ENCODE measurements around the gene FAR2. TPM values are rescaled to one million over a fixed set of nuclear protein-coding genes. Genes with fewer than 3 reads are reported as not detected.

Gene FAR2
- total RNA-seq, 1 donor from 2014 or later: 3.9 TPM

DNA sequence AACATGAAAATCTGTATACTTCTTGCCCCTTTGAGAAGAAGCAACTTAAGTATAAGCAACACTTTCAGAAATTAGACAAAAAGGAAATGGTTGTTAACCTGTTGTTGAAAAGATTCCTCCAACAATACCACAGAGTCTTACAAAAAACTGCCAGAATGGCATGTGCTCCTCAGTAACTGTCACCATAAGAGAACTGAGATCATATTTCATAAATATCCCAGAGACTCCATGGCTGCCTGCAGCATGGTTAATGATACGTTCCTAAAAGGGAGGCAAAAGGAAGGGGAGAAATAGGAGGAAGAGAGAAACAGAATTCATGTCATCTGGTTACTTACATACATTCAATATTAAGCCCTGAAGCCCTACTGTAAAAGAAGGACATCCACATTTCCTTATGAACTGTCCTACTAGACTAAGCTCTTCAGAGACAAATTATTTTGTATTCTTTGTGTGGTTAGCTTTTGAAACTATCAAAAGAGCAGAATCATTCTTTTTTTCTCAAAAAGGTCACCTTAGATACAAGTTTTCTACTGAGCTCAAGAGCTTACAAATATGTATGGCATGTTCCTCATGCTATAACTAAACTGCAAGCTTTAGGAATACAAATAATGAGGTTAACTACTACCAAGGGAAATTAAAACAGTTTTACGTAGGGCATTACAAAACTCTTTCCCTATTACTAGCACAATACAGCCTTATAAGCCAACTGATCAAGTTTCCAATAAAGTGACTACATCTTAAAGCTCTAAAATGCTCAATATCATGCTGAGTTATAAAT is 194.1 kb downstream of the FAR2 start:
- Histone ChIP-seq H2AFZ (ENCODE audit: low read depth, low read length) (no peak overlapping the region), H3K79me2 (ENCODE audit: insufficient read depth, low read length) (no peaks in the 10 kb centered on the region), H3K4me1 (ENCODE audit: insufficient read depth, low read length) (no peaks in the 10 kb centered on the region), H3K9me3 (ENCODE audit: insufficient read depth, low read depth, low read length) (no peaks in the 10 kb centered on the region), H4K20me1 (ENCODE audit: insufficient read depth, low read length) (no peaks in the 10 kb centered on the region), H3K4me2 (ENCODE audit: low read length) (no peak overlapping the region), H3K36me3 (ENCODE audit: insufficient read depth, low read length) (peaks cover 20% of the 10 kb centered on the region), H3K27me3 (ENCODE audit: insufficient read depth, low read length) (no peaks in the 10 kb centered on the region), H3K9ac (ENCODE audit: low read length) (no peak overlapping the region), H3K27ac (ENCODE audit: low read depth, low read length) (no peak overlapping the region), H3K4me3 (ENCODE audit: insufficient read depth, low read depth, low read length) (no peak overlapping the region)
- peaks cover 7% of the 10 kb centered on the region for H3K36me3 Mint-ChIP-seq (ENCODE audit: low read depth, unreplicated experiment)
- FAIRE-seq (peak; percentile 26), DNase-seq (ENCODE audit: low read depth) (no peak)
- H3K27me3 Mint-ChIP-seq (ENCODE audit: low read depth, unreplicated experiment): no peaks in the 10 kb centered on the region
- H3K9me3 Mint-ChIP-seq (ENCODE audit: unreplicated experiment): no peaks in the 10 kb centered on the region
- no peak overlapping the region for H3K27ac Mint-ChIP-seq (ENCODE audit: unreplicated experiment)
- no peak for TF ChIP-seq CTCF (IDR thresholded peaks at IDR 0.05; ENCODE audit: insufficient read depth, low read depth, low read length)
- TF ChIP-seq EZH2 (IDR thresholded peaks at IDR 0.05; ENCODE audit: insufficient read depth, low read length): no peak
- H3K4me3 Mint-ChIP-seq (ENCODE audit: unreplicated experiment): no peak overlapping the region
- H3K4me1 Mint-ChIP-seq (ENCODE audit: low read depth, unreplicated experiment): no peaks in the 10 kb centered on the region

DNA sequence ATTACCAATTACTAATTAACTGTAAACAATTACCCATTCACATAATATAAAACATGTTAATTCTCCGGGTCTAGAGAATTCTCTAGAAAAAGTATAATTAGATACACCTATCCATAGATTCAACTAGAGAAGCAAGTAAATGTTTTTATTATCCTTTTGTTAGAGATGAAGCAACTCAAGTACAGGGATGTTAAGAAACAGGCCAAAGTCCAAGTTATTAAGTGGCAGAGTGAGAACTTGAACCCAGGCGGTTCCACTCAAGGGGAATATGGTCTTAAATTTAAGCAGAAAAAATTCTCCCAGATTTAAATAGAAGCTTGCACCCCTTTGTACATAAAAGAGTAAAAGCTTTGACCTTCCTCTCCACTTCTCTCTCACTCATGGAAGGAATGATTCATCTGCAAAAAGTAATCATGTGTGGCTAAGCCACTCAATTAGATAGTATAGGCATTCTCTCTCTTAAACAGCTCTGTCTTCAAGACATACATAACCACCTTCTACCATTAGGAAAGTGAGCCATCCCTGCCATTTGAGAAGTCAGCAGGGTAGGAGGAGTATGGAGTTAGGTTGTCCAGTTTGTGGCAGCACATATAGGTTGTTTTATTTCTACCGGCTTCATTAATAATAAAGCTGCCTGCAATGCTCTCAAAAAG is 197.8 kb downstream of the FAR2 start:
- no peaks in the 10 kb centered on the region for H3K4me1 Mint-ChIP-seq (ENCODE audit: low read depth, unreplicated experiment)
- Histone ChIP-seq H3K4me1 (ENCODE audit: insufficient read depth, low read length) (no peaks in the 10 kb centered on the region), H3K9me3 (ENCODE audit: insufficient read depth, low read depth, low read length) (no peaks in the 10 kb centered on the region), H3K79me2 (ENCODE audit: insufficient read depth, low read length) (no peaks in the 10 kb centered on the region), H3K27ac (ENCODE audit: low read depth, low read length) (no peak overlapping the region), H3K27me3 (ENCODE audit: insufficient read depth, low read length) (no peaks in the 10 kb centered on the region), H3K4me2 (ENCODE audit: low read length) (no peak overlapping the region), H2AFZ (ENCODE audit: low read depth, low read length) (no peak overlapping the region), H3K36me3 (ENCODE audit: insufficient read depth, low read length) (peaks cover 15% of the 10 kb centered on the region), H4K20me1 (ENCODE audit: insufficient read depth, low read length) (no peaks in the 10 kb centered on the region), H3K9ac (ENCODE audit: low read length) (no peak overlapping the region), H3K4me3 (ENCODE audit: insufficient read depth, low read depth, low read length) (no peak overlapping the region)
- no peaks in the 10 kb centered on the region for H3K27me3 Mint-ChIP-seq (ENCODE audit: low read depth, unreplicated experiment)
- no peaks in the 10 kb centered on the region for H3K9me3 Mint-ChIP-seq (ENCODE audit: unreplicated experiment)
- peak; percentile 36 for DNase-seq (ENCODE audit: low read depth)
- no peak overlapping the region for H3K4me3 Mint-ChIP-seq (ENCODE audit: unreplicated experiment)
- no peak for FAIRE-seq
- peaks cover 7% of the 10 kb centered on the region for H3K36me3 Mint-ChIP-seq (ENCODE audit: low read depth, unreplicated experiment)
- no peak for TF ChIP-seq CTCF (IDR thresholded peaks at IDR 0.05; ENCODE audit: insufficient read depth, low read depth, low read length)
- TF ChIP-seq EZH2 (IDR thresholded peaks at IDR 0.05; ENCODE audit: insufficient read depth, low read length): no peak
- H3K27ac Mint-ChIP-seq (ENCODE audit: unreplicated experiment): no peak overlapping the region

GRCh38 chr12:29350080-29350479 is 201.0 kb downstream of the FAR2 start:
- H3K27me3 Mint-ChIP-seq (ENCODE audit: low read depth, unreplicated experiment): no peaks in the 10 kb centered on the region
- Histone ChIP-seq H3K27ac (ENCODE audit: low read depth, low read length) (no peak overlapping the region), H4K20me1 (ENCODE audit: insufficient read depth, low read length) (no peaks in the 10 kb centered on the region), H3K9ac (ENCODE audit: low read length) (no peak overlapping the region), H3K4me2 (ENCODE audit: low read length) (no peak overlapping the region), H3K4me3 (ENCODE audit: insufficient read depth, low read depth, low read length) (no peak overlapping the region), H3K27me3 (ENCODE audit: insufficient read depth, low read length) (no peaks in the 10 kb centered on the region), H3K9me3 (ENCODE audit: insufficient read depth, low read depth, low read length) (no peaks in the 10 kb centered on the region), H3K4me1 (ENCODE audit: insufficient read depth, low read length) (no peaks in the 10 kb centered on the region), H2AFZ (ENCODE audit: low read depth, low read length) (no peak overlapping the region), H3K36me3 (ENCODE audit: insufficient read depth, low read length) (peaks cover 9% of the 10 kb centered on the region), H3K79me2 (ENCODE audit: insufficient read depth, low read length) (no peaks in the 10 kb centered on the region)
- peak; percentile 25 for DNase-seq (ENCODE audit: low read depth)
- H3K4me3 Mint-ChIP-seq (ENCODE audit: unreplicated experiment): no peak overlapping the region
- no peak overlapping the region for H3K27ac Mint-ChIP-seq (ENCODE audit: unreplicated experiment)
- H3K36me3 Mint-ChIP-seq (ENCODE audit: low read depth, unreplicated experiment): no peaks in the 10 kb centered on the region
- H3K9me3 Mint-ChIP-seq (ENCODE audit: unreplicated experiment): no peaks in the 10 kb centered on the region
- no peaks in the 10 kb centered on the region for H3K4me1 Mint-ChIP-seq (ENCODE audit: low read depth, unreplicated experiment)
- TF ChIP-seq EZH2 (IDR thresholded peaks at IDR 0.05; ENCODE audit: insufficient read depth, low read length) (no peak), CTCF (IDR thresholded peaks at IDR 0.05; ENCODE audit: insufficient read depth, low read depth, low read length) (no peak)
- no peak for FAIRE-seq
